Measurements from ENCODE around the gene MAP1B.
A peak's percentile ranks its signal among the peaks of the same experiment; 100 is the strongest.
"Not testable (repeated sequence)": the region's sequence is repeated elsewhere in the genome, so short reads cannot be mapped to it uniquely, and the experiment has no call there.

The MAP1B gene

DNA sequence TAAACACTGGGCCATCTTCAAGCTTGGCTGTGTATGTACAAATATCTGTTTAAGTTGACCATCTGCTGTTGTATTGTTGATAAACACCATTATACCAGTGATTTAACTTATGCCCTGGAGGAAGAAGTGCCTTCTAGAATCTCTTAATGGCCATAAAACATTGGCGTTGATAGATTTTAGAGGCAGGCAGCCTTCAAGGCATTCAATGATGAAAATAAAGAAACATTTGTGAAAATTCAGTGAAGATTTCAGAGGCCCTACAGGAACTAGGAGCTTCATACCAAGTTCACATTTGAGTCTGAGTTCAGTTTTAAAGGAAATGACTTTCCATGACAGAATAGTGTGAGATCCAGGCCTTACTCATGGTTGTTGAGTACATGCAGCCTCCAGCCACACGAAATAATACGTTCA lies 52.2 kb downstream of the MAP1B start:
- no peak for DNase-seq (ENCODE audit: insufficient read length, low spot score)
- no peak for FAIRE-seq

DNA sequence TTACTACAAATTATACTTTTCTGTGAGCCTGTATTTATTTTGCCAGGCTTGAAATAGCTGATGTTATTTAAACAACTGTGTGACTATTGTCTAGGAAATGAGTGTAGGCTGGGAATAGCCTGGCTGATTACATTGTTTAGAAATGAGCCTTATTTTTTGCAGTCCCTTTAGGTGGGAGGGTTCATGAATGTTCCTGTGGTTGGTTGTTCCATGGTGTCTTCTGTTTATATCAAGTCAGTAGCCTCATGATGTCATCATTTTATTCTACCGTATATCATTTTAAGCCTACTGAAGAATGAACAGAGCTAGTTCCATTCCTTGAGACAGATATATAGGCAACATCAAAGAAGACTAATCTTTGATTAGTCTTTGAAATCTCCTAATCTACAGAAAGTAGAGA lies 53.1 kb downstream of the MAP1B start:
- no peak for FAIRE-seq
- DNase-seq (ENCODE audit: insufficient read length, low spot score) = no peak

- FAIRE-seq (no peak), DNase-seq (ENCODE audit: insufficient read length, low spot score) (no peak)
Observed at GRCh38 chr5:72160959-72161358, 53.7 kb downstream of the MAP1B start.

DNA sequence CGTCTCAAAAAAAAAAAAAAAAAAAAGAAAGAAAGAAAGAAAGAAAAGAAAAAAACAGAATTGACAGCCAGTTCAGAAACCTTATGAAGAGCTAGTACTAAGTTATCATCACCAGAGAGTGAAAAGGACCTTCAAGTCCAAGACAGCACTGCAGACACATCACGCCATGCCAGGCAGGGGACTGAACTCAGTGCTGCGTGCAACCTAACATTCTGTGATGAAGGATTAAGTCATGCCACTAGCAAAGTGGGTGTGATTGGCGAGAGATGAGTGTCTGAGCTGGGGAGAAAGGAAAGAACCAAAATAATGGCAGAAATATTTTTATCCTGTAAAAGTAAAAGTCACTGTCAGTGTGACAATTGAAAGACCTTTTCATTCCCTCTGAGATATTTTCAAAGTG lies 54.7 kb downstream of the MAP1B start:
- no peak for FAIRE-seq
- no peak for DNase-seq (ENCODE audit: insufficient read length, low spot score)

GRCh38 chr5:72163349-72163983 lies 56.2 kb downstream of the MAP1B start:
- FAIRE-seq (no peak), DNase-seq (ENCODE audit: insufficient read length, low spot score) (no peak)

GRCh38 chr5:72166070-72166979 lies 59.0 kb downstream of the MAP1B start:
- FAIRE-seq = no peak
- DNase-seq (ENCODE audit: insufficient read length, low spot score) = no peak

DNA sequence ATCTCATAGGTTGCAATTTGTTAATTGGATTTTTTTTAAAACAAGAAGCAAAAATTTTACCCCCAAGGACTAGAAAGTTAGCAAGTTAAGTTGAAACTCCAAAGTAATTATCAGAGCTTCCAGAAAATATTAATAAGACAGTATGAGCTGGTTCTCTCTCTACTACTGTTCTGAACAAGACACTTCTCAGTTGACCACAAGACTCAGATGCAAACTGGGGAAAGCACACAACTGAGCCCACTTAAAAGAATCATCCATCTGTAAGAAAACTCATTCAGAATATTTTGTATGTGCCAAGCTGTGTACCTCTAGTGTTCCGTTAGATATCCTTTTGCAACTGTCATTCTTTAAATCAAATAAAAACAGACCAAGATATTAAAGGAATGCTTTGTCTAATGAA lies 60.0 kb downstream of the MAP1B start:
- FAIRE-seq = no peak

DNA sequence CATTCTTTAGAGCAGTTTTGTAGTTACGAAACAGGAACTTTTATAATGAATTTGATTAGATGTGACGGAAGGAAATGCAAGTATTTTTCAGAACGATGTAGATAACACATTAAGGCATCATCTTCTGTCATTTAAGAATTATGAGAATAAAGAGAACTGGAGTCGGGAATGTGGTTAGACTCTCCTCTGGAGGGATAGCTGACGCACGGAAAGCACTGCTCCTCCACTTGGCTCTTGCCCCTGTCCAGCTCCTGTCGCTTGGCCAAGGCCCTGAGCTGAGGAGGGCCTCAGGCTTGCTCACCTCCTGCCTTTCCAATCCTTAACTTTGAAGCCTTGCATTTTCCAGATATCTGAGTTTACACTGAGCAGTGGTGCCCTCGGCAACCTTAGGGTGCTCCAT lies 60.5 kb downstream of the MAP1B start:
- no peak for FAIRE-seq
- DNase-seq (ENCODE audit: insufficient read length, low spot score) = no peak

More for the DNA sequence above, 60.0 kb downstream of the MAP1B start:
- DNase-seq (ENCODE audit: insufficient read length, low spot score) = no peak

DNA sequence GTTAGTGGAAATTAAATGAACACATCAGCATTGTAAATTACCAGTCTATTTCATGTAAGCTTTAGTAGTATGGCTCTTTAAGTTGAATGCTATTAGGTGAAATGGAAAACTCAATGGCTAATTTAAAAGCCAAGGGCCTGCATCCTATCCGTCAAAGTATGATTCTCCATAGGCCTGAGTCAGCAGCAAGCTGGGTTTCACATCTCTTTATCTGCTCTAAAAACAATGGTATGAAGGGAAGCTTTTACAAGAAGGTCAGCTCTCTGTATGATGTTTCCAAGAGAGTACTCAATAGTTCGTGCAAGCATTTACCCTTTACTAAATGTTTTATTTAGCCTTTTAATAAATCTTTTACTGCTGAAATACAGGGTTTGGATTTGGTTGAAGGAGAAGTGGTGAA lies 62.8 kb downstream of the MAP1B start:
- FAIRE-seq = no peak
- DNase-seq (ENCODE audit: insufficient read length, low spot score) = no peak

DNA sequence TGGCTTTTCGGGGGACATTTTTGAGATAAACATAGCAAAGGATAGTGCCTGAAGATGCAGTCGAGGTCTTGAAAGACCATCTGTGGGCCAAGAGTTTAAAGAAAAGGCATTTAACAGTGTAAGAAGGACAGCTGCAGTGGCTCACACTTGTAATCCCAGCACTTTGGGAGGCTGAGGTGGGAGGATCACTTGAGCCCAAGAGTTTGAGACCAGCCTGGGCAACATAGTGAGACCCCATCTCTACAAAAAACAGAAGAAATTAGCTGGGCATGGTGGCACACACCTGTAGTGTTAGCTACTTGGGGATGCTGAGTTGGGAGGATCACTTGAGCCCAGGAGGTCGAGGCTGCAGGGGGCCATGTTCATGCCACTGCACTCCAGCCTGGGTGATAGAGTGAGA lies 63.9 kb downstream of the MAP1B start:
- not testable (repeated sequence) for DNase-seq (ENCODE audit: insufficient read length, low spot score); FAIRE-seq

- FAIRE-seq (no peak), DNase-seq (ENCODE audit: insufficient read length, low spot score) (no peak)
Observed at GRCh38 chr5:72171667-72172066, 64.4 kb downstream of the MAP1B start.

- FAIRE-seq = no peak
- no peak for DNase-seq (ENCODE audit: insufficient read length, low spot score)
Observed at GRCh38 chr5:72172786-72173185, 65.5 kb downstream of the MAP1B start.

- FAIRE-seq = peak; percentile 96
- DNase-seq (ENCODE audit: insufficient read length, low spot score) = peak; percentile 25
Observed at GRCh38 chr5:72177538-72177937, 70.3 kb downstream of the MAP1B start.

GRCh38 chr5:72179028-72179815 lies 71.9 kb downstream of the MAP1B start:
- FAIRE-seq (no peak), DNase-seq (ENCODE audit: insufficient read length, low spot score) (no peak)

DNA sequence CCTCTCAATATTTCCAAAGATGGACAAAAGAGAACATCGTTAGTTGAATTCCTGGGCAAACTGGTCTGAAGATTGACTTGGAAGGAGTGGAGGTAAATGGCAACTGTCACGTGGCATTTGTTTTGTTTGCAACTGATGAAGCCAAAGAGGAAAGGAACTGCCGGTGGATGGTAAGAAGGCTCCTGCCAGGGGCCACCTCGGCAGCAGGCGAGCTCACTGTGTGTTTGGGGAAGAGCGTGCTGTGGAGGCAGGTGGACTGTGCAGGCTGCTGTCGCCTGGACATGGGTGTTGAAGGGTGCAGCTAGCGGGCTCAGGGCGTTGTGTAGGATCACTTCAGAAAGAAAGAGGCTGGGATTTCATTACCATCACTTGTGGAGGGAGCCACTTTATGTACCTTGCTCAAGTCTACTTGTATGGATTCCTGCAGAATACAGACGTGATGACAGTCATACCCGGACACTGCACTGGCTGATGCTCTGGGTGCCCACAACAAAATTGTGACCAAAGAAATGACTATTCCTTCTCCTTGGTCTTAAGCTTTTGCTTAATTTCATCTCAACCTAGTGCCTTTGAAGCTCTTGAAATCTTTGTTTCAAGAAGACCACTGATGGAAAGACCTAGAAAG lies 72.7 kb downstream of the MAP1B start:
- no peak for FAIRE-seq
- DNase-seq (ENCODE audit: insufficient read length, low spot score) = no peak

DNA sequence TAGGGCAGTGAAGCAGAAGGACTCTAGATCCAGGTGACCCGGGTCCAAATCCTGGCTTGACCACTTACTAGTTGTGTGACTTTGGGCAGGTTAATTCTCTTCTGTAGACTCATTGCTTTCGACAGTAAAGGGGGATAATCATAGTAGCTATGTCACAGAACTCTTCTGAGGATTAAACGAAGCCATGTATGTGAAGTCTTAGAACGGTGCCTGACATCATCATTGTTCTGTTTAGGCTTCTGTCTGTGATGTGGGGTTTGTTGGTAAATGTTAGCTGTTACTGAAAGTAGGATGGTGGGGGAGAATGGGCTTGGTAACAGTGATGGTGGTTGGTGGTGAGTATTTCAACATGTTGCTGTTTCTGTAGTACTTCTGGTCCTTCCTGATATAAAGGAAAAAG lies 73.7 kb downstream of the MAP1B start:
- no peak for DNase-seq (ENCODE audit: insufficient read length, low spot score)
- FAIRE-seq = no peak

GRCh38 chr5:72182686-72183085 lies 75.4 kb downstream of the MAP1B start:
- DNase-seq (ENCODE audit: insufficient read length, low spot score) (no peak), FAIRE-seq (no peak)

GRCh38 chr5:72183101-72183520 lies 75.8 kb downstream of the MAP1B start:
- DNase-seq (ENCODE audit: insufficient read length, low spot score) = no peak
- no peak for FAIRE-seq

DNA sequence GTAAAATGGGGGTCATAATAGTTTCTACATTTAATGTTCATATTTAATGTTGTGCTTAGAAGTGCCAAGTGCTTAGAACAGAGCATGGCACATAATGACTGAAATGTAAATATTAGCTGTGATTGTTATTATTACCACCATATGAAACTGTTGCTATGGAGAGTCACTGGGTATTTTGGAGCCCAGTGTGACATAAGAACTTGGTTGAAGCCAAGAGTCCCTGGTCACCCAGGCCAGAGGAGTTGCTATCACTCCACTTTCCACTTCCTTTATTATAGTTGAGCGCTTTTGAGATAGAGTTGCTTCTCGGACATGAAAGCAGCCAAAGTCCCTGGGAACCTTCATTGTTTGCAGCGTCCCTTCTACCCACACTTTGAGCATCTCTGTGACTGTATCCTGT lies 77.1 kb downstream of the MAP1B start:
- FAIRE-seq (no peak), DNase-seq (ENCODE audit: insufficient read length, low spot score) (no peak)

DNA sequence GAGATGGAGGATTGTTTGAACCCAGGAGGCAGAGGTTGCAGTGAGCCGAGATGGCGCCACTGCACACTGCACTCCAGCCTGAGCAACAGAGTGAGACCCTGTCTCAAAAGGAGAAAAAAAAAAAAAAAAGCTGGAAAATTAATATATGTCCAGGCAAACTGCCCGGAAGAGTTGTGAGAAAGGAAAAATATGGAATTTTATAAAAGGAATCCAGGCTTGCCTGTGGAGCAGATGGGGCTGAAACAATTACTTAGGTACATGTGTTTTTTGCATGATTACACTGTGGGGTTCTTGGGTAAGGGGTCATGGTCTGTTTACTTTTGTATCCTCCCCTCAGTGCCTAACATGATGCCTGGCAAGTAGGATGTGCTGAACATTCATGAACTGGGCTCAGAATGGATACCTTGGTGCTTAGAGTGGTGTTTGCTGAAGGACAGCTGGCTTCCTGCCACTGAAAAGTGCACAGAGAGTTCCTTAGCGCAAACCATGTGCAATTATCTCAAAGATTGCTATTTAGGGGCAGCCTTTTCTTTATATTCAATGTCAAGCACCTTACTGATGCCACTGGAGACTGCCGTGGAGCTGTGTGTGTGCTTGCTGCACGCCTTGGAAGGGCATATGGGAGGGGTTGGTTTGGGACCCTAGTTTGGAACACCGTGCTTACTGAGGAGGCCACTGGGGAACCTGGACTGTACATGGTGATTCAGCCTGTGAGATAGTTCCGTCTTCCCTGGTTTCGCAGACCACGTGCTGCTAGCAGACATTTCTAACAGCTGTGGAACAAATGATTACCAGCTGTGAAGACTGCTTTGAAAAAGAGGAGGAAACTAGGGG lies 78.4 kb downstream of the MAP1B start:
- DNase-seq (ENCODE audit: insufficient read length, low spot score) (no peak), FAIRE-seq (no peak)

All from GM19239 (cell line).